Measurements from ENCODE around the gene GULP1.
A peak's percentile ranks its signal among the peaks of the same experiment; 100 is the strongest.

Gene GULP1

DNA sequence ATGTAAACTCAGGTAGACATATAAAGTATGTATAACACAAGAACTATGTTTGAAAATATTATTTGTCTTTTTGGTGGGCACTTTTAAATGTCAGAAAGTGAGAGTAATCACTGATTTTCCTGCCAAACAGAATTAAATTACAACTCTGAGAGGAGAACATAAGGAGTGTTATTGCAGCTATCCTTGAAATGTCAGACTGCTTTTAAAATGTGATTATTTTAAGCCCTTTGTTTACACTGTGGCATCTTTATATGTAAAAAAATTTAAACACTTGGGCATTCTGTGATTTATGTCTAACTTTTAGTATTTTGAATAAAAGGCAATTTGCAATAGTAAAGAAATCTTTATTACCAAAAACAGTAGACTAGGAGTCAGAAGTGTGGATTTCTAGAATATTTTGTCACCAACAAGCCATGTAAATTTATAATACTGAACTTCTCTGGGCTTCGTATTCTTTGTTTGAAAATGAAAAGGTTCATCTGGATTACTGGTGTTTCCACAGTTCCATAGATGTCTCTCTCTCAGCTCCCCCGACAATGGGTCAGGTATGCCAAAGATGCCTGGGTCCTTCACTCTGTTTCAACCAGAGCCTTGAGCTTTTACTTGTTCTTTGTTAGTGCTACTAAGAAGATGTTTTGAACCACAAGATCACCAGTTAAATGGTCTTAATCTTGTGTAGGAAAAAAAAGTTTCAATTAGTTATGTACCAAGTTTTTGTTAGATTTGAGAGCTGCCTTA lies 38.8 kb downstream of the GULP1 start:
- Histone ChIP-seq H3K4me3 (ENCODE audit: low read length) (no peak overlapping the region), H3K36me3 (ENCODE audit: control insufficient read depth, insufficient read depth, low read length) (no peaks in the 10 kb centered on the region), H3K27me3 (ENCODE audit: control insufficient read depth, insufficient read depth, low read length) (no peaks in the 10 kb centered on the region), H3K9me3 (ENCODE audit: control insufficient read depth, low read length) (no peaks in the 10 kb centered on the region), H3K4me1 (ENCODE audit: control insufficient read depth, insufficient read depth, low read length) (peaks cover 18% of the 10 kb centered on the region), H3K9ac (ENCODE audit: low read length) (no peak overlapping the region)

DNA sequence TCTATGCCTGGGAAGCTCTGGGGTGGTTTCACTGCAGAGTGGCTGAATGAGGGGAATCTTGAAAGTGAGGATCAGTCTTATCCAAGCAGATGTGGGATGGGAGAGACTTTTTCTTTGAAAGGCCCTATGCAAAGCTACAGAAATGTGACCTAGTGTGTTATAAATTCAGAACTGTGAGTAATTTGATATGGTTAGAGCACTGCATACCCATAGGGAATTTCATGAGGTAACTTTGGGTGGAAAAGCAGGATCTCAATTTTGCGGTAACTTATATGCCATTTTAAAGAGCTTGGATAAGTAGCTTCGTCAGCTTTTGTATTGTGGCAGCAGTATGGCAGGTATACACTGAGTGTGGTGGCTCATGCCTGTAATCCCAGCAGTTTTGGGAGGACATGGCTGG lies 40.9 kb downstream of the GULP1 start:
- Histone ChIP-seq H3K4me3 (ENCODE audit: low read length) (no peak overlapping the region), H3K9ac (ENCODE audit: low read length) (no peak overlapping the region), H3K36me3 (ENCODE audit: control insufficient read depth, insufficient read depth, low read length) (no peaks in the 10 kb centered on the region), H3K9me3 (ENCODE audit: control insufficient read depth, low read length) (no peaks in the 10 kb centered on the region), H3K27me3 (ENCODE audit: control insufficient read depth, insufficient read depth, low read length) (no peaks in the 10 kb centered on the region), H3K4me1 (ENCODE audit: control insufficient read depth, insufficient read depth, low read length) (peaks cover 12% of the 10 kb centered on the region)

DNA sequence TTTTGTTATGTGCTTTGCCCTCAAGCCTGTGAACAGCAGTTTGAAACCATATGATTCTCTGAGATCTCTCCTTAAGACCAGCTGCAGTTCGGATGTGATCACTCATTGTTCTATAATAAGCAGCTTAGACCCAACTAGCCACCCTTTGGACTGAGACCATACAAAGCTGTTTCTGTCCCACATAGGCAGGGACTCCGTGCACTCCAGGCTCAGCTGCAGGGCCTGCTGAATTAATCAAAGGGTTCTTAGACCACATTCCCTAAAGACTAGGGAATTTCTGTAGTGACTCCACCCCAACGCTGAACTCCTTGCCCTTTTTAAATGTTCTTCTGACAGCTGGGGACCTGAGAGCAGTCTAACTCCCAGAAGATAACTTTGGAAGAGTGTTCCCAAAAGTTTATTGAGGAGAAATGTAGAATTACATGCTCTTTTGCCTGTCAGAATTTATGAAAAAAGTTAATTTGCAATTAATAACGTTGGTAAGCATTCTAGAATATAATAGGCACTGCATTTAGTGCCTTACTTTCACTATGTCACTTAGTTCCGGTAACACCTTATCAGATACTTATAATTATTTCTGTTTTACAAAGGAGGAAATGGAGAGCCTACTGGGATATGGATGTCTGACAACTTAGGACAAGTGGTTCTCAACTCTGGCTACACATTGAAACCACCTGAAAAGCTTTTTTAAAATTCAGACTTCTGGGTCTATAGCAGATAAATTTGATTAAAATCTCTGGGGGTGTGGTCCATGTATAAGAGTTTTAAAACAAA lies 42.3 kb downstream of the GULP1 start:
- Histone ChIP-seq H3K36me3 (ENCODE audit: control insufficient read depth, insufficient read depth, low read length) (no peaks in the 10 kb centered on the region), H3K4me3 (ENCODE audit: low read length) (no peak overlapping the region), H3K9me3 (ENCODE audit: control insufficient read depth, low read length) (no peaks in the 10 kb centered on the region), H3K27me3 (ENCODE audit: control insufficient read depth, insufficient read depth, low read length) (no peaks in the 10 kb centered on the region), H3K9ac (ENCODE audit: low read length) (peak overlapping the region; percentile 56), H3K4me1 (ENCODE audit: control insufficient read depth, insufficient read depth, low read length) (peaks cover 12% of the 10 kb centered on the region)

DNA sequence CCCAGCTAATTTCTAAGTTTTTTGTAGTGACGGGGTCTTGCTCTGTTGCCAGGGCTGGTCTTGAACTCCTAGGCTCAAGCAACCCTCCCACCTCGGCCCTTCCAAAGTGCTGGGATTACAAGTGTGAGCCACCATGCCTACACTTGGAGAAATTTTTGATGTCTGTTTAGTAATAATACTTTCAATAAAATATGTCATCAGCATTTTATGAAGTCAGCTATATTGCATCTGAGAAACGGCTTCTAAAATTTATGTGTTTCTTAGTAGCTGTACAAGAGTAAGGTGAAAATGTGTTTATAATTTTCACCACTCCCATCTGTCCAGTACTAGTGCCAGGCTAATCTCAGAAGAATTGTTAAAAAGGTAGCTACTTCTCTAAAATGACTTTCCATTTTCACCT lies 46.8 kb downstream of the GULP1 start:
- Histone ChIP-seq H3K4me1 (ENCODE audit: control insufficient read depth, insufficient read depth, low read length) (peaks cover 5% of the 10 kb centered on the region), H3K36me3 (ENCODE audit: control insufficient read depth, insufficient read depth, low read length) (no peaks in the 10 kb centered on the region), H3K27me3 (ENCODE audit: control insufficient read depth, insufficient read depth, low read length) (no peaks in the 10 kb centered on the region), H3K9ac (ENCODE audit: low read length) (no peak overlapping the region), H3K4me3 (ENCODE audit: low read length) (no peak overlapping the region), H3K9me3 (ENCODE audit: control insufficient read depth, low read length) (no peaks in the 10 kb centered on the region)

DNA sequence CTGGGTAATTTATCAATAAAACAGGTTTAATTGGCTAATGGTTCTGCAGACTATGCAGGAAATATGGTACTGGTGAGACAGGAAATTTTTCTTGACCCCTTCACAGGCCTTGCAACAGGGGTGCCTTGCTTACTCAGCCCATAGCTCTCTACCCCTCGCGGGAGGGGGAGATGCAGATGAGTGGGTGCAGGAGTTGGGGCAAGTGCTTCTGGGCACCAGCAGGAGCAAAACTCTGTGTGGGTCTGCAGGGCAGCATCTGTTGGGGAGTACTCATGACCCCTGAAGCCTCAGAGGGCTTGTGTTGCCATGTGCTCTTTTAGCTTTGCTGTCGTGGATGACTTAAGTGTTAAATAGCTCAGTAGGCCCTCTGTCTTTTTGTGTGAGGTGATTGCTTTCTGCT lies 48.6 kb downstream of the GULP1 start:
- Histone ChIP-seq H3K9me3 (ENCODE audit: control insufficient read depth, low read length) (no peaks in the 10 kb centered on the region), H3K27me3 (ENCODE audit: control insufficient read depth, insufficient read depth, low read length) (no peaks in the 10 kb centered on the region), H3K4me1 (ENCODE audit: control insufficient read depth, insufficient read depth, low read length) (no peaks in the 10 kb centered on the region), H3K9ac (ENCODE audit: low read length) (no peak overlapping the region), H3K4me3 (ENCODE audit: low read length) (no peak overlapping the region), H3K36me3 (ENCODE audit: control insufficient read depth, insufficient read depth, low read length) (no peaks in the 10 kb centered on the region)

DNA sequence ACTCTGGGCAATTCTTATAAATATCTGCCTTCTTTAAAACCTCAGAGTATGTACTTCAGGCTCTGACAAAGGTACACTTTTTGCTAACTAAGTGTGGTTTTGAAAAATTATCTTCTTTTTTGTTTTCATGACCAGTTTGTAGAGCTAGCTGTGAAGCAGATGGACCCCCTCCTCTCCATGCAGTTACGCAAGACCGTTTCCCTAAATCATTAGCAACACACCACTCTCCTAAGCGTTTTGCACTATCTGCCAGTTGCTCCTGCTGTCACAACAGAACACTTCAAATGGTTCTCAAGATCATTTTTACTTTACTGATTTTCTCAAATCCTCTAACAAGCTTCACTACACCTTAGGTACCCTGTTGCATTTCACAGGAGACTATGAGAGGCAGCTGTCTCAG lies 53.3 kb downstream of the GULP1 start:
- no peak overlapping the region for H3K9ac ChIP-seq (ENCODE audit: low read length)
- no peaks in the 10 kb centered on the region for H3K27me3 ChIP-seq (ENCODE audit: control insufficient read depth, insufficient read depth, low read length)
- H3K36me3 ChIP-seq (ENCODE audit: control insufficient read depth, insufficient read depth, low read length) = no peaks in the 10 kb centered on the region
- no peaks in the 10 kb centered on the region for H3K9me3 ChIP-seq (ENCODE audit: control insufficient read depth, low read length)
- H3K4me1 ChIP-seq (ENCODE audit: control insufficient read depth, insufficient read depth, low read length) = peaks cover 4% of the 10 kb centered on the region
- no peak overlapping the region for H3K4me3 ChIP-seq (ENCODE audit: low read length)

DNA sequence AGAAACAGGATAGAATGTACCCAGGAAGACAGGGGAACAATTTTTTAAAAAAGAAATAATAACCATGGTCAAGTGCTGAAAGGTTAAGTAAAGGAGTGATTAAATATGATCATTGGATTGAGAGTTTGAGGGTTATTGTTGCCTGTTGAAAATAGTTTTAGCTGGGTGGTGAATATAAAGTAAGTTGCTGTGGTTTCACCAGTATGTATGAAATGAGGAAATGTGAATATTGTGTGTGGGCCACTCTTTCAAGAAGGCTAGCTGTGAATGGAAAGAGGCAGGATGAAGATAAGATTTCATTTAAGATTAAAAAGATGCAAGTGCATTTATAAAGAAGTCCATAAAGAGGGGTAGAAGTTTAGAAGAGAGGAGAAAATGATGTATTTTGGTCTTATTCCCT lies 53.8 kb downstream of the GULP1 start:
- no peaks in the 10 kb centered on the region for H3K27me3 ChIP-seq (ENCODE audit: control insufficient read depth, insufficient read depth, low read length)
- H3K36me3 ChIP-seq (ENCODE audit: control insufficient read depth, insufficient read depth, low read length) = no peaks in the 10 kb centered on the region
- no peak overlapping the region for H3K4me3 ChIP-seq (ENCODE audit: low read length)
- H3K9ac ChIP-seq (ENCODE audit: low read length) = no peak overlapping the region
- H3K4me1 ChIP-seq (ENCODE audit: control insufficient read depth, insufficient read depth, low read length) = peaks cover 4% of the 10 kb centered on the region
- H3K9me3 ChIP-seq (ENCODE audit: control insufficient read depth, low read length) = no peaks in the 10 kb centered on the region

DNA sequence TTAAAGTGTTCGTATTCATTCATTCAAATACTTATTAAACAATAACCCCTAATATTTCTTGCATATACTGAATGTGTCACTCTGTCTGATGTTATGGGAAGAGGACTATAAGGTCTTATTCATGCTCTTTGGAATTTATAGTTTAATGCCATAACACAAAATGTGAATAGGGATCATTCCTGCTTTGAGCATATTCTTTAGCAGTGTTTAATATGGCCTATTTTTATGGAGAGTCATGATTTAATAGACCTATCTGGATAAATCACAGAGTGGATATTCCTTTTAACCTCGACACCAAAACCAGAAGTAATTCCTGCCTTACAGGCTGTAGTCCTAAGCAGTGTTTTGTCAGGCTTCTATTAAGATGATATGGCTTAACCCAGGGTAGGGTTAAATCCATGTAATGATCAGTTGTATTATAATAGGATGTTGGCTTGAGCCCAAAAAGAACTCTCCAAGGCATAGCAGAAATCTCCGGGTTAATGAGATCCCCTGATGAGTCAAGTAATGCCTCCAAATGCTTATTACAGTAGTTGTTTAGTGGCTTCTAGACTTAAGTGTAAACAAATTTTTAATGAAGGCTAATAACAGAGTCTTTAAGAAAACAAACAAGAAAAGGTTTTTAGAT lies 54.3 kb downstream of the GULP1 start:
- H3K9me3 ChIP-seq (ENCODE audit: control insufficient read depth, low read length) = no peaks in the 10 kb centered on the region

DNA sequence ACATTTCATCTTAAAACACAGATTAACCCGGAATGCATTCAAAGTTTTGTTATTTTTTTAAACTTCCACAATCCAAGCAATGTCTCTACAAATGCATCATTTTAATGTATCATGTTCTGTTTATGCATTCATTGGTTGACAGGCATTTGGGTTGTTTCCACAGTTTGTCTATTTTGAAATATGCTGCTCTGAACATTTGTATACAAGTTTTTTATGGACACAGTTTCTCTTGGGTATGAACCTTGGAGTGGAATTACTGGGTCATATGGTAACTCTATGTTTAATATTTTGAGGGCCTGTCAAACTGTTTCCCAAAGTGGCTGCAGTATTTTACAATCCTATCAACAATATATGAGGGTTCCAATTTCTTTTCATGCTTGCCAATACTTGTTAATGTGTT lies 57.3 kb downstream of the GULP1 start:
- Histone ChIP-seq H3K9ac (ENCODE audit: low read length) (no peak overlapping the region), H3K4me3 (ENCODE audit: low read length) (no peak overlapping the region), H3K4me1 (ENCODE audit: control insufficient read depth, insufficient read depth, low read length) (peaks cover 4% of the 10 kb centered on the region), H3K36me3 (ENCODE audit: control insufficient read depth, insufficient read depth, low read length) (no peaks in the 10 kb centered on the region), H3K27me3 (ENCODE audit: control insufficient read depth, insufficient read depth, low read length) (no peaks in the 10 kb centered on the region), H3K9me3 (ENCODE audit: control insufficient read depth, low read length) (no peaks in the 10 kb centered on the region)

More for the DNA sequence above, 54.3 kb downstream of the GULP1 start:
- no peaks in the 10 kb centered on the region for H3K27me3 ChIP-seq (ENCODE audit: control insufficient read depth, insufficient read depth, low read length)
- H3K9ac ChIP-seq (ENCODE audit: low read length) = no peak overlapping the region
- no peak overlapping the region for H3K4me3 ChIP-seq (ENCODE audit: low read length)
- H3K4me1 ChIP-seq (ENCODE audit: control insufficient read depth, insufficient read depth, low read length) = peaks cover 4% of the 10 kb centered on the region
- no peaks in the 10 kb centered on the region for H3K36me3 ChIP-seq (ENCODE audit: control insufficient read depth, insufficient read depth, low read length)

DNA sequence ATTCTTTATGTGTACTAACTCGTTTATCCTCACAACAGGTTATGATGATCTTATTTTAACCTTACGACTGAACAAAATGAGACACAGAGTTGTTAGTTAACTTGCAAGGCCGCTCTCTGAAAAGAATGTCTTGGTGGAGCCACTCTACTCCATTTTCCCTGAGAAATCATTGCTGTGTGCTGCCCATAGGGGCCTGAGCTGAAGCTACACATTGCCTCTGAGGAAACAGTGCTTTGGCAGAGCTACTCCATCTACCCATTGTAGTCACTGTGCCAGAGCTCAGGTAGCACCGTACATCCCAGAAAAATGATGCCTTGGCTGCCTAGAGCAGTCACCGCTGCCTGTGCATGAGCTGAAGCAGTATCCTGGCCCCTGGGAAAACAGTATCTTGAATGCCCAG lies 61.6 kb downstream of the GULP1 start:
- Histone ChIP-seq H3K36me3 (ENCODE audit: control insufficient read depth, insufficient read depth, low read length) (no peaks in the 10 kb centered on the region), H3K9me3 (ENCODE audit: control insufficient read depth, low read length) (no peaks in the 10 kb centered on the region)

DNA sequence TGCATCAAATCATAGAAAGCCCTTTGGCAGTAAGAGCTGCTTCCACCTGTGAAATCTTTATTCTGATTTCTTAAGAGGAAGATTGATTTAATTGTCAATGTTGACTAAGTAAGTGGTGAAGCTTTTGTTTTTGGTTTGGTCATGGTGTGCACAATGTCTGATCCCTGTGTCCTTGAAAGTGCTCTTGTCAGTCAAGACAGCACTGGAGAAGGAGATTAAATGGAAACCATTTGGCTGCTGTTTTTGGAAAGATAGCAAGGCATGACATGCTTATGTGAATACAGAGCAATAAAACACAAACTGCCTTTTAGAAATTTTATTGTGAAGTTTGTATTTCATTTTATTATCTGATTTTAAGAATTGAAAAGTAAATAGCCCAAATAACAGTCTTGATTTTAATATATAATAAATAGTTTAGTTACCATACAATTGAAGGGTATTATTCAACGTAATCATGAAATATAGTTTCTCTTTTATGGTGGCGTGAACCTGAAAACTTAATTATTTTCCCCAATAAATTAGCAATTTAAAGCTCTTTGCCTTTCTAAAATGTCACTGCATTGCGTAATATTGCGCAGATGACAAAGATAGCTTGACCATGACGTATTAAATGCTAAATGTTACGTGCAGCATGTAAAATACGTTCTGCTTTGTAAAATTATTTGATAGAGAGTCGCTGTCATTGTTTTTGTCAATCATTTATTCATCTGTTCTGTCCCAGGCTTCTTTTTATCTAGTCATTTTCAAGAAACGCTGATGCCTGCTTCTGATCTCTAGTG lies 69.0 kb downstream of the GULP1 start:
- Histone ChIP-seq H3K36me3 (ENCODE audit: control insufficient read depth, insufficient read depth, low read length) (no peaks in the 10 kb centered on the region), H3K4me3 (ENCODE audit: low read length) (no peak overlapping the region), H3K4me1 (ENCODE audit: control insufficient read depth, insufficient read depth, low read length) (peaks cover 5% of the 10 kb centered on the region), H3K9ac (ENCODE audit: low read length) (no peak overlapping the region), H3K9me3 (ENCODE audit: control insufficient read depth, low read length) (no peaks in the 10 kb centered on the region), H3K27me3 (ENCODE audit: control insufficient read depth, insufficient read depth, low read length) (no peaks in the 10 kb centered on the region)

More for the DNA sequence above, 61.6 kb downstream of the GULP1 start:
- Histone ChIP-seq H3K4me1 (ENCODE audit: control insufficient read depth, insufficient read depth, low read length) (no peaks in the 10 kb centered on the region), H3K4me3 (ENCODE audit: low read length) (no peak overlapping the region), H3K27me3 (ENCODE audit: control insufficient read depth, insufficient read depth, low read length) (no peaks in the 10 kb centered on the region), H3K9ac (ENCODE audit: low read length) (no peak overlapping the region)

Measured in mucosa of stomach (tissue), 1 donor.